ENCODE results near the gene LYPD6.
"Not testable (repeated sequence)": the region's sequence is repeated elsewhere in the genome, so short reads cannot be mapped to it uniquely, and the experiment has no call there.

Gene LYPD6

DNA sequence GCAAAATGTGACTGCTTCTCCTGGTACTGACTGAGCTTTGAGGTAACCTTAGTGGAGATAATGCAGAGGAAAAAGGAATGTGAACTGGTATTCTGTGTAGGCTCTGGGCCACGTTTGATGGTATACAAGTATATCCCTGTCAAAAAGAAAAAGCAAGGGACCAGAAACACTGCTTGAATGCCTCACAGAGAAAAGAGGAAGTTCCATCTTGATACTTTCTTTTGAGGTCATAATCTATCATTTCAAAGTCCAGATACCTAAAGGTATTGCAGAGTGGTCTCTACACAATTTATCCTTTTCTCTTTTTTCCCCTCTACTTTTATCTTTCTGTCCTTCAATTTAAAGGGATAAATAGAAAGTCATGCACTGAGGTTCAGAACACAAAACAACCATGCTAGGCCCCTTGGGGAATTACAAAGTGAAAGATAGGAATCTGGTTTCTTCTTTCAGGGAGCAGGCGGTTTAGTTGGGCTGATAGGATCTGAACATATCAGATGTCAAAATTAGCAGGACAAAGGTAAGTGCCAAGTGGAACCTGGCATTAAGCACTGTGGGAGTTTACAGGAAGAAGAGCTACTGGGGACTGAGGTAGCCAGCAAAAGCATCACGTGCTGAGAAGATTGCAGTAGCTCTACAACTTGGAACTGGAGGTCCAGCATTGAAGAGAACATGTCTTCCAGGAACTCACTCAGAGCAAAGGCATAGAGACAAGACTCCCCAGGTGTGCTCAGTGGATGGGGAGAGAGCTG is 121.2 kb downstream of the LYPD6 start:
- DNase-seq (ENCODE audit: low spot score): no peak

DNA sequence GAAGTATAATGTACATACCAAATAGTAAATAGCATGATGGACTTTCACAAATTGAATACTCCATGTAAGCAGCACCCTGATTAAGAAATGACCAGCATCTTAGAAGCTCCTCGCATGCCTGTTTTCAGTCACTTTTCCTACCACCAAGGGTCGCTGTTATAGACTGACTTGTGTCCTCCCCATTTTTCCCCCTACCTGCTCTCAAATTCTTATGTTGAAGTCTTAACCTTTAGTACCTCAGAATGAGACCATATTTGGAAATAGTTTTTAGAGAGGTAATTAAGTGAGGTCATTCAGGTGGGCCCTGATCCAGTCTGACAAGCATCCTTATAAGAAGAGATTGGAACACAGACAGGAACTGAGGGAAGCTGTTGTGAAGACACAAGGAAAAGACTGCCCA is 125.9 kb downstream of the LYPD6 start:
- DNase-seq (ENCODE audit: low spot score): no peak

DNA sequence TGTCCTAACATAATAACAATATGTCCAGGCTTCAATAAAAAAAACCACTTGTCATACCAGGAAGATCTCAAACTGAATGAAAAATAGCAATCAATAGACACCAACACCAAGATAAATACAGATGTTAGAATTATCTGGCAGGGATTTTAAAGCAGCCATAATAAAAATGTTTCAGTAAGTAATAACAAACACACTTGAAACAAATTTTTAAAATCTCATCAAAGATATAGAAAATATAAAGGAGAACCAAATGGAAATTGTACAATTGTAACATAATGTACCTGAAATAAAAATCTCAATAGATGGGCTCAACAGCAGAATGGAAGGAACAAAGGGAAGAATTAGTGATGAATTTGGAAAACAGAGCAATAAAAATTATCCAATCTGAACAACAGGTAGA is 128.1 kb downstream of the LYPD6 start:
- DNase-seq (ENCODE audit: low spot score): no peak

DNA sequence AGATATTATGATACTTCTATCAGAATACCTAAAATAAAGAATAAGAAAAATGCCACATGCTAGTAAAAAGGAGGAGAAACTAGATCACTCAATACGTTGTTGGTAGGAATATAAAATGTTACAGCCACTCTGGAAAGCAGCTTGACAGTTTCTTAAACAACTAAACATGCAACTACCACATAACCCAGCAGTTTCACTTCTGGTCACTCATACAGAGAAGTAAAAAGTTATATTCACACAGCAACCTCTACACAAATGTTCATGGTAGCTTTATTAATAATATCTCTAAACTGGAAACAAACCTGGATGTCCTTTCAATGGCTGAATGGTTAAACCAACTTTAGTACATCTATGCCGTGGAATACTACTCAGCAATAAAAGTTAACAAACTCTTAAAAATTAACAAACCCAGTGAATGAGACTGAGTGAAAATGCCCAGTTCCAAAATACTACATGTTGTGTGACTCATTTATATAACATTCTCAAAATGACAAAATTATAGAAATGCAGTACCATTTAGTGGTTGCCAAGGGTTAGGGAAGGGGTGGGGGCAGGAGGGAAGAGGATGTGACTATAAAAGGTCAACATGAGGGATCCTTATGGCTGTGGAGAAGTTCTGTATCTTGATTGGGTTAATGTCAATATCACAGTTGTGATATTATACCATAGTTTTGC is 133.1 kb downstream of the LYPD6 start:
- no peak for DNase-seq (ENCODE audit: low spot score)

DNA sequence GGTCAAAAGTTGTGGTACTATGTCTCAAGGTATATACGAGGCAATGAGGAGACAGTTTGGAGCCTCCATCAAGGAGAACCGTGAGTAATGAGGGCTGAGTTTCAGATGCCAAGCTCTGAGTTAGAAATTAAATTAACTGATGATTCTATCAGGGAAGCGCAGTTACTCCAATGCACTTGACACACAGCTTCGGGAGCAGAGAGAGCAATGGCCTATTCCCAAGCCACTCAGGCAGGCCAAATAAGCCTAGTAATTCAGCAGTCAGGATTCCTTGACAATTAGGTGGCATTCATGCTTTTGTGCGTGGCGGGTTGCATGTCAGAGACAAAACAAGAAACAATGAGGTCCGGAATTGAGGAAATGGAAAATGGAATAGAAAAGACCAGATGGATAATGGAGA is 134.0 kb downstream of the LYPD6 start:
- no peak for DNase-seq (ENCODE audit: low spot score)

DNA sequence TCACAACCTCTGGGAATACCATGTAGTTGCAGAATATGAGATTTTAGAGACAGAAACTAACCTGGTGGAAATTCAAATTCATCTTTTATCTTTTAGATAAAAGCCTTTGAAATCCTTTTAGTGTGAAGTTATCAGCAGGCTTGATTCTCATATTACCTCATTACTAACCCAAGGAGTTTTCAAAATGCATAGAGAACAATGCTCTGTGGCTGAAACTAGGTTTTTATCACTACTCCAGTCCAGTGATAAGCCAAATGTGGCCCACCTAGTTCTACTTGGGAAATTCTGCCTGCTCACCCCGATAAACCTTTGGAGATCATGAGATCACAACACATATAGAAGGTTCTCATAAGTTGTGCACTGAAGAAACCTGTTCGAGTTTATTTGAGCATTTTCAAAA is 135.5 kb downstream of the LYPD6 start:
- no peak for DNase-seq (ENCODE audit: low spot score)

DNA sequence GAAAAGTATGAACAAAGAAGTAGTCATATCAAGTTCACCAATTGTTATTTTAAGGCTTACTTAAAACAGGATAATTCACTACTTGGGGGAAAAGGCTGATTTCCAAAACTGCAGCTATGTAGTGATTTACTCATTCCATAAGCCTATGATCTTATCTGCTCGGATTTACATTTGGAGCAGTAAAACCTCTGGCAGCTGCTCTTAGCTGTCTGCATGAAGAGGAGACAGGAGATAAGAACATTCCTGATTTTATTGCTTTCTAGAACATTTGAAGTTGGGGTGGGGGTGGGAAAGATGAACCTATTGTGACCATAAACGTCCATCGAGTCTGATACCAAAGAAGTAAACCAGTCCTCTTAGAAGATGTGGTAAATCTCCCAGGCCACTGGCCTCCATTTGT is 136.2 kb downstream of the LYPD6 start:
- DNase-seq (ENCODE audit: low spot score): no peak

DNA sequence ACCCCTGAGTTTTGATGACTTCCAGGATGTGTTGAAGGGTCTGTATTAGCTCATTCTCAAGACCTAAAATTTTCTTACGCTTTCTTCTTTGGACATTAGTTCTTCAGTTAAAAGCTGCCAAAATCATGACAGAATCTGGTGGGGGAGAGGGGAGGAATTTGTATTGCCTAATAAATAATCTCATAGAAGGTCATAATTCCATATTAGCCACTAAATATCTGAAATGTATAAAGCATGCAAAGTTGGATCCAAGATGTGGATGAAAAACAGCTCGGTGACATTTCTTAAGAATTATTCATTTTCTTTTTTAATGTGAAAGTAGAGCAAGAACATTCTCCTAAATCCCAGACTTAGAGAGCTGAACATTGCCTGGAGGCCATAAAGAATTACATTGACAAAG is 137.0 kb downstream of the LYPD6 start:
- DNase-seq (ENCODE audit: low spot score): no peak

DNA sequence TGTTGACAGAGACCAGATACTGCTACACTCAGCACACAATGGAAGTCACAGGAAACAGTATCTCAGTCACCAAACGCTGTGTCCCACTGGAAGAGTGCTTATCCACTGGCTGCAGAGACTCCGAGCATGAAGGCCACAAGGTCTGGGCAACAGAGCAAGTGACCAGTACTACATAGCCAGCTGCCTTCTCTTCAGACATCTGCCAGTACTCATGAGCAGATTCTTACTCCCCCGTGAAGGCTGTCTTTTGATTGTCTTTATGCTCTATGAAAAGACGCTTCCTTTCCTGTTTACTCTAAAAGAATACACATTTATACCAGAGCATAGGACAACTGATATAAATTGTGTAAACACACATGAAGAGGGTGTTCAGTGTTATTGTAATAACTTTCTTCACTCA is 138.2 kb downstream of the LYPD6 start:
- no peak for DNase-seq (ENCODE audit: low spot score)

DNA sequence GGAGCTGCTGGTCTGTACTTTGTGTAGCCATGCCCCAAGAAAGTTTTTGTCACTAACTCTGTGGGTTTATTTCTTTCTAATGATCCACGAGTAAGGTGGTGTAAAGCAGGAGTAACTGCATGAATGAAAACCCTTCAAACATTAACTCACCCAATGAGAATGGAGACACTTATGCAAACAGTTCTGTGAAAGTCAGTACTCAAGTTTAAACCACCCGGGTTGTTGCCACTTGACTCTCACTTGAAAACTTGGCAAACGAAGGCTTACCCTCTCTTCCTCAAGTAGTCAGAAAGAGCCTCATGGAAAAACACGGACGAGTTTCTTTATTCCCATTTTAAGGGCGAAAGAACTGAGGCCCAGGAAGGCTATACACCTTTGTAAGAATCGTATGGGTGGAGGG is 139.7 kb downstream of the LYPD6 start:
- no peak for DNase-seq (ENCODE audit: low spot score)

DNA sequence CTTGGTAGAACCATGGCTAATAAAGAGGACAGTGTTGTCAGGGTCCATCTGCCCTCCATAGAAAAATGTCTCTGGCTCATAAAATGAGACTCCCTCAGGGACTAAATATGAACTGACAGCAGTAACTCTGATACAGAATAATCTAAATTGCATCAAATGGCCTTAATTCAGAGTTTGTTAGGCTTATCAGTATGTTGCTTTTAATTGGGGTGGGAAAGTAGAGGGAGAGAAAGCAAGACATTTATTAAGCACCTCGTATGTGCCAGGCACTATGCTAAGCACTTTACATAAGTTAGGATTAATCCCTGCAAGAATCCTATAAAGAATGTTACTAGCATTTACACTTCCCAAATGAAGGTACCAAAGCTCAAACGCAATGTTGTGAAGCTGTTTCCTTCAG is 142.0 kb downstream of the LYPD6 start:
- DNase-seq (ENCODE audit: low spot score): no peak

DNA sequence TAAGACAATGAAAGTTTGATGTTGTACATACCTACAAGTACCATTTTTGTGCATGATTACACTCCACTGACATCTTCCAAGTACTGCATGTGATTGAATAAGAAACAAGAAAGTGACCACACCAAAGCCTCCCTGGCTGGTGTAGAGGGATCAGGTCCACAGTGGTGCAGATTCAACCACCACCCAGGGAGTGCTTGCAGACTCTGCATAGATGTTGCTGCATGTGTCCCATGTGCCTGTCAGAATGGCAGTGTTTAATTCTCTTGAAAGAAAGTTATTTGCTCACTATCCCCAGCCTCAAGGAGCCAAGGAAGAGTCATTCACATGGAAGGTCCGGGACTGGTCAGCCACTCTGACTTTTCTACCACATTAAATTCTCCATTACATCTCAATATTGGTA is 142.7 kb downstream of the LYPD6 start:
- no peak for DNase-seq (ENCODE audit: low spot score)

DNA sequence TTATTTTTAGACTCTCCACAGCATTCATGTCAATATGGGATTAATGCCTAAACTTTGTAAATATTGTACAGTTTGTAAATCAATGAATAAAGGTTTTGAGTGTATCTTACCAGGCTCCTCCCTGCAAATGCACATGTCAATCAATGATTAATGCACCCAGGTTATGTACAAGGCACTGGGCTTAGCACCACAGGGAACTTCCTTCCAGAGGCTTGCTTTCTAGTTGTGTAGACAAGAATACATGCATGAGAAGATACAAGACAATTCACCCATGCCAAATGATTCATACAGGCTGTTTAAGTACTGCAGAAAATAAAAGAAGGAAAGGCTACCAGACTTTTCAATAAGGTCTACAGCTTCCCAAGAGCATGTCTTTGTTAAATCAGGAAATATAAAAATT is 143.1 kb downstream of the LYPD6 start:
- DNase-seq (ENCODE audit: low spot score): no peak

DNA sequence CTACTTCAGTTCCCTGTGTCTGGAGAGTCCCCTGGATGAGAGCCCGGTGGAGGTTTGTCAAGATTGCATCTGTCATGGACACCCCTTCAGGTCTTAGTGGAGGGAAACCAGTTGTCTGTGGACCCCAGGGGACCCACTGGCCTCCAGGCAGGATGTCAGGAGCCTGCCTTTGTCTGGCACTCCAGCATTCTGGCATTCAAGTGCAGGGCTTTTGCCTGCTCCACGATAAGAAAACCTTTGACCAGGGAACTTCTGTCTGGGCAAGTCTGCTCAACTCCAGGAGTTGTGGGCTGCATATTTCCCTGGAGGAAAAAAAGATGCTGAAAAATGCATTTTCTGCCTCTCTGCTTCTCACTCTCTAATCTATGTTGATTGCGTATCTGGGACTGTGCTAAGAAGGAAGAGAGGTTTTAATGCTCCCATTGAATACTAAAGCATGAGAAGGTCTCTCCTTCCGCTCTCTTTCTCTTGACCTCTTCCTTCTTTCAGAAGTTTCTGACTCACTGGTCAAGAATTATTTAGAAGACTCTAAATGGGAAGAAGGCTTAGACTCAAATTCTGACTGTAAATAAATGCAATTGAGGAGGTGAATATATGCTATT is 152.7 kb downstream of the LYPD6 start:
- DNase-seq (ENCODE audit: low spot score): no peak

DNA sequence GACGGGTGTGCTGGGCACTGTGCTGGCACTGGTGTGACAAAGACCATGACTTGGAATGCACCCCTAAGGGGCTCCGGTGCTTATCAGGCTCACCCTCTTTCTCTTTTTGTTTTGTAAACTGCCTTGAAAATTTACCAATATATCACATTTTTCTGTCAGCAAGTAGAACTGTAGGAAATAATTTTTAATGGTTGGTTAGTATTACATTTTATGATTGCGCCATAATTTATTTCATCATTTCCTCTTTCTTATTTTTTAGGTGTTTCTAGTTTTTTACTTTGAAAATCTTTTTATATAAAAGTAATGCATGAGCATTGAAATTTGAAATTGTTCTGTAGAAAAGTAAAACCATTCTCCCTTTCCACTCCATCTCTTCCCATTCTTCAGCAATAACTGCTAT is 156.3 kb downstream of the LYPD6 start:
- DNase-seq (ENCODE audit: low spot score): no peak

DNA sequence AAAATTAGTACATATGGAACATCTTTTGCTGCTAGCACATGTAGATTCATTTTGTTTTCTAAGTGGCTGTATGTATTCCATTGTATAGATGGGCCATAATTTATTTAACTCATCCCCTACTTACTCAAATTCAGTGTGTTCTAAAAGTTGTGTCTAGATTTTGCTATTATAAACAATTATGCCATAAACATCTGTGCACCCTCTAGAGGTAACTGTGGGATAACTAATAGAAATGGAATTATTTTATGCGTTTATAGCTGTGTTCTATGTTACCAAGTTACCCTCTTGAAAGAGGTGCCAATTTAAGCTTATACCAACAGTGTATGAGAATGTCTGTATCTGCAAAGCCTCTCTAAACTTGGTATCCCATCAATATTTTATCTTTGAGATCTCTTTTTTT is 156.8 kb downstream of the LYPD6 start:
- no peak for DNase-seq (ENCODE audit: low spot score)

DNA sequence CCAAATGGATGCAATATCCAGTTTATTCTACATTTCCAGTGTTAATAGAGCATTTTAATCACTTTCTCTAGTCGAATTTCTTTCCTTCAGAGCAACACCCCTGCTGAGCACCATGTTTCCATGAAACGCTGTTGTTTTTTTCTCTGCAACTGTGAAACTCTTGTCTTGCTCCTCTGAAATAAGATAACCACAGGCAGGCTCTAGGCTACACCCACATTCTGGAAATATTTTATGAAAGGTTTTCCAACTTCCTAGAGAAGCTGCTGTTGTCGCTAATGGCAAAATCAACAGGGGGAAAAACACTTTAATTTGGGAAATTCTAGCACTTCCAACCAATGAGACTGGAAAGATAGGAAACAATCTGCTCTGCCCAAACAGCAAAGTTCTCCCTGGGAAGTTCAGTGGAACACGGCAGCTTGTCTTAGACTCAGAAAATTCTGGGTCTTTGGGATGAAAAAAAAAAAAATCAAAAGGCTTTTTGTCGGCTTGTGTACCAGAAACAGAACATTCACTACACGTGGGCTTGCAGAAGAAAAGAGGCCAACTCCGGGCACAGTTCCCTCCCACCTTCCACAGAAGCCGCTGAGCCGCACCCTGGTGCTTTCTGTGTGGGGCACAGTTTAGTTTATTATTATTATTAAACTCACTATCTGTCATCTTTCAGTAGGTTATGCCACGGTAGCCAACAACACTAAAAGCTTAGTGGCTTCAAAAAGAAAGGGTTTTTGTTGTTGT is 158.5 kb downstream of the LYPD6 start:
- DNase-seq (ENCODE audit: low spot score): no peak

DNA sequence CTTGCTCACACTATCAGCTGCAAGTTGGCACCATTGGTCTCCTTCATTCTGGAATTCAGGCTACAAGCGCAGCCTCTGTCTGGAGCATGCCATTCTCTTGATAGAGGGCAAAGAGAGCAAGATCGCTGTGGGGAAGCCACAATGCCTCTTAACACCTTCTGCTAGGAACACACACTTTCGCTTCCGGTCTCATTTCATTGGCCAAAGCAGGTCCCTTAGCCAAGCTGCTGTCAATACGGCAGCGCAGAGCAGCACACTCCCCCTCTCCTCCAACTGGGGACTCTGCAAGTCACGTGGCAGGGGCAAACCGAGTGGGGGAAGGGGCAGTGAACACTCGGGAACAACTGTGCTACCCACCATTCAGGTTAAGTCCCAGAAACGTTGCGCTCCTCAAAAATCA is 159.1 kb downstream of the LYPD6 start:
- DNase-seq (ENCODE audit: low spot score): peak; percentile 14

DNA sequence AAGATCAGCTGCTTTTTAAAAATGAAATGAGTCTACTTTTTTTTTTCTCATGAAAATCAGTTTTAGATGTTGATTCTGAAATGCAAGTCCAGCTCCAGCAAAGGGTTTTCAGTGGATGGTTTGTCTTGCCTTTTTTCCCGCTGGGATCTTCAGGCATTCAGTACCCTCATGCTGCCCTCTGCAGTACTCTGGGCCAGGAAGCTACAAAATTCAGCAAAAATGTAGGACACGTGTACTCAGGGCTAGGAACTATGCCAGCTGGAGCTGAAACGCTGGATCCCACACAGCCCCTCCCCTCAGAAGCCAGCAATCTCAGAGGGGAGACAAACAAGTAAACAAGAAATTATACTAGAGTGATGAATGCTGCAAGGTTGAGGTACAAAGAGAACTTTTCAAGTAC is 159.9 kb downstream of the LYPD6 start:
- peak; percentile 34 for DNase-seq (ENCODE audit: low spot score)

DNA sequence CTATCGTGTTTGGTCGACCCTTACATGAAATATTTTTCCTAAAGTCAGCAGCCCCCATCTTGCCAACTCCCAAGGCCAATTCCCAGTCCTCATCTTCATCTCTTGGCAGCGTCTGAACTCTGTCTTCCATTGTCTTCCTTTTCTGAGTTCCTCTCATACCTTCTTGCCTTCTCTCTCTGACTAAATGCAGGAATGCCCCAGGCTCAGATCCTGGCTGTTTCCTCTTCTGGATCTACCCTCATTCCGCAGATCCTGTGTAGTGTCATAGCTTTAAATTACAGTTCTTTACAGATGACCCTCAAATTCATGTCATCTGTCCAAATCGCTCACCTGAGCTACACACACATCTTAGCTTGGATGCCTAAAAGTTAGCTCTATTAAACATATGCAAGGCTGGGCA is 162.5 kb downstream of the LYPD6 start:
- no peak for DNase-seq (ENCODE audit: low spot score)

DNA sequence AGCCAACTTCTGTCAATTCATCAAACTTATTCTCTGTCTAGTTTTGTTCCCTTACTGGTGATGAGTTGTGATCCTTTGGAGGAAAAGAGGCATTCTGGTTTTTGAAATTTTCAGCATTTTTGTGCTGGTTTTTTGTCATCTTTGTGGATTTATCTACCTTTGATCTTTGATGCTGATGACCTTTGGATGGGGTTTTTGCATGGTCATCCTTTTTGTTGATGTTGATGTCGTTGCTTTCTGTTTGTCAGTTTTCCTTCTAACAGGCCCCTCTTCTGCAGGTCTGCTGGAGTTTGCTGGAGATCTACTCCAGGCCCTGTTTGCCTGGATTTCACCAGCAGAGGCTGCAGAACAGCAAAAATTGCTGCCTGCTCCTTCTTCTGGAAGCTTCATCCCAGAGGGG is 168.8 kb downstream of the LYPD6 start:
- DNase-seq (ENCODE audit: low spot score): not testable (repeated sequence)

DNA sequence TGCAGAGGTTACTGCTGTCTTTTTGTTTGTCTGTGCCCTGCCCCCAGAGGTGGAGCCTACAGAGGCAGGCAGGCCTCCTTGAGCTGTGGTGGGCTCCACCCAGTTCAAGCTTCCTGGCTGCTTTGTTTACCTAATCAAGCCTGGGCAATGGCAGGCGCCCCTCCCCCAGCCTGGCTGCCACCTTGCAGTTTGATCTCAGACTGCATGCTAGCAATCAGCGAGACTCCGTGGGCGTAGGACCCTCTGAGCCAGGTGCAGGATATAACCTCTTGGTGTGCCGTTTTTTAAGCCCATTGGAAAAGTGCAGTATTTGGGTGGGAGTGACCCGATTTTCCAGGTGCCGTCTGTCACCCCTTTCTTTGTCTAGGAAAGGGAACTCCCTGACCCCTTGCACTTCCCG is 176.4 kb downstream of the LYPD6 start:
- not testable (repeated sequence) for DNase-seq (ENCODE audit: low spot score)

DNA sequence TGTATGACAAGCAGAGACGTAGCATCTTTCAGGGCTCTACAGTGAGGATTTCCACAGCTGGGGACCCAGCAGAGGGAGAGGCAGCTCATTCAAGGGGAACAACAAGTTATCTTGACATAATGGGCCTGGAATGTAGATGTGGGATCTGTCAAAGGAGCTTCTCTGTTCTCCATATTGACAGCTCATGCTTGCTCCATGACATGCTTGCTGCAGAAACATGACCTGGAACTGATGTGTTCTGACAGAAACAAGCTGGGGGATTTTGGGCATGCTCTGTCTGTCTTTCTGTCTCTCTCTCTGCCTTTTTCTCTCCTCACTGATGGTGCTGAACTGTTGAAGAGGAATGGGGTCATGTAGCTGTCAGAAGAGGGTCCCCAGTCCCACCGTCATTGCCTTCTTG is 177.6 kb downstream of the LYPD6 start:
- no peak for DNase-seq (ENCODE audit: low spot score)

Measured in pons (tissue), 1 donor.